Liver (tissue), 3 donors: ENCODE measurements around the gene FAM13C.

ENCODE experiments used
- FOXA2 ChIP-seq: IDR thresholded peaks from 2 replicates; pipeline ENCODE4 v1.6.1; 2016; ENCODE audit warnings: antibody characterized with exemption
- GABPA ChIP-seq, 2 donors: IDR thresholded peaks in 1 of 2; conservative IDR thresholded peaks in 1 of 2; 2 replicates each; pipeline ENCODE4 v1.6.1; 2016; ENCODE audit warnings: antibody characterized with exemption in 2 of 2, mild to moderate bottlenecking in 1 of 2, moderate library complexity in 1 of 2
- RAD21 ChIP-seq, 2 donors: IDR thresholded peaks; 2 replicates each; pipeline ENCODE4 v1.6.1; 2016; ENCODE audit warnings: antibody characterized with exemption in 2 of 2, mild to moderate bottlenecking in 2 of 2
- RXRA ChIP-seq, 2 donors: IDR thresholded peaks; 2 replicates each; pipeline ENCODE4 v1.6.1; 2017 to 2018; ENCODE audit warnings: antibody characterized with exemption in 2 of 2, mild to moderate bottlenecking in 1 of 2
- YY1 ChIP-seq: IDR thresholded peaks from 2 replicates; pipeline ENCODE4 v1.6.1; 2016; ENCODE audit warnings: antibody characterized with exemption, mild to moderate bottlenecking
- TF ChIP-seq, protein P1 (sequence below): fragments of 150-350 bp; IDR thresholded peaks from 2 replicates; pipeline ENCODE4 v1.5.1; 2017; ENCODE audit warnings: improper control_type of control experiment, low read depth, low read length; ENCODE audit not compliant: missing input control
- TF ChIP-seq, protein P2 (sequence below): IDR thresholded peaks from 2 replicates; pipeline ENCODE4 v1.6.1; 2016; ENCODE audit warnings: antibody characterized with exemption
- TF ChIP-seq, protein P3 (sequence below): IDR thresholded peaks from 2 replicates; pipeline ENCODE4 v1.6.1; 2016; ENCODE audit warnings: antibody characterized with exemption, mild to moderate bottlenecking
- donor health status: healthy.
- donor health status: healthy.

DNA sequence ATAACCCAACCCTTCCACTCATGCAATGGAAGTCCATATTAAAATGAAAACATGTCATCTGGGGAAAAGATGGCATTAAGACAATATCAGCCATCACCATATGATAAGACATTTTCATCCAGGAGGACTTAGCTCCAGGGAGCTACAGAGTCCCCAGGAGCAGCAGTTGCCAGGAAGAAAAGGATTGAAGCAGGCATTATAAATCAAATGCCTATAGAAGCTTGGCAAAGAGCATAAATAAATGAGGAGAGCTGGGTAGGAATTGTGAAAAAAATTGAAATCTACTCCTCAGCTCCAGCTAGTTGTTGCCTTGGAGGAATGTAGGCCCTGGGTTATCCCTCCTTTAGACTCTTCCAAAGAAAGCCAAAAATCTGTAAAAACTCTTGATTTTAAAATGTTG lies 42.5 kb downstream of the FAM13C start:
- TF ChIP-seq, protein P1, sequence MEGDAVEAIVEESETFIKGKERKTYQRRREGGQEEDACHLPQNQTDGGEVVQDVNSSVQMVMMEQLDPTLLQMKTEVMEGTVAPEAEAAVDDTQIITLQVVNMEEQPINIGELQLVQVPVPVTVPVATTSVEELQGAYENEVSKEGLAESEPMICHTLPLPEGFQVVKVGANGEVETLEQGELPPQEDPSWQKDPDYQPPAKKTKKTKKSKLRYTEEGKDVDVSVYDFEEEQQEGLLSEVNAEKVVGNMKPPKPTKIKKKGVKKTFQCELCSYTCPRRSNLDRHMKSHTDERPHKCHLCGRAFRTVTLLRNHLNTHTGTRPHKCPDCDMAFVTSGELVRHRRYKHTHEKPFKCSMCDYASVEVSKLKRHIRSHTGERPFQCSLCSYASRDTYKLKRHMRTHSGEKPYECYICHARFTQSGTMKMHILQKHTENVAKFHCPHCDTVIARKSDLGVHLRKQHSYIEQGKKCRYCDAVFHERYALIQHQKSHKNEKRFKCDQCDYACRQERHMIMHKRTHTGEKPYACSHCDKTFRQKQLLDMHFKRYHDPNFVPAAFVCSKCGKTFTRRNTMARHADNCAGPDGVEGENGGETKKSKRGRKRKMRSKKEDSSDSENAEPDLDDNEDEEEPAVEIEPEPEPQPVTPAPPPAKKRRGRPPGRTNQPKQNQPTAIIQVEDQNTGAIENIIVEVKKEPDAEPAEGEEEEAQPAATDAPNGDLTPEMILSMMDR: no peak
- TF ChIP-seq YY1 (no peak), GABPA (IDR thresholded peaks at IDR 0.05 in 1 of 2, conservative IDR thresholded peaks at IDR 0.05 in 1 of 2) (no peak), RXRA (IDR thresholded peaks at IDR 0.05) (no peak), FOXA2 (no peak), RAD21 (IDR thresholded peaks at IDR 0.05) (no peak)
- TF ChIP-seq, protein P2, sequence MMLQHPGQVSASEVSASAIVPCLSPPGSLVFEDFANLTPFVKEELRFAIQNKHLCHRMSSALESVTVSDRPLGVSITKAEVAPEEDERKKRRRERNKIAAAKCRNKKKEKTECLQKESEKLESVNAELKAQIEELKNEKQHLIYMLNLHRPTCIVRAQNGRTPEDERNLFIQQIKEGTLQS: no peak
- TF ChIP-seq, protein P3, sequence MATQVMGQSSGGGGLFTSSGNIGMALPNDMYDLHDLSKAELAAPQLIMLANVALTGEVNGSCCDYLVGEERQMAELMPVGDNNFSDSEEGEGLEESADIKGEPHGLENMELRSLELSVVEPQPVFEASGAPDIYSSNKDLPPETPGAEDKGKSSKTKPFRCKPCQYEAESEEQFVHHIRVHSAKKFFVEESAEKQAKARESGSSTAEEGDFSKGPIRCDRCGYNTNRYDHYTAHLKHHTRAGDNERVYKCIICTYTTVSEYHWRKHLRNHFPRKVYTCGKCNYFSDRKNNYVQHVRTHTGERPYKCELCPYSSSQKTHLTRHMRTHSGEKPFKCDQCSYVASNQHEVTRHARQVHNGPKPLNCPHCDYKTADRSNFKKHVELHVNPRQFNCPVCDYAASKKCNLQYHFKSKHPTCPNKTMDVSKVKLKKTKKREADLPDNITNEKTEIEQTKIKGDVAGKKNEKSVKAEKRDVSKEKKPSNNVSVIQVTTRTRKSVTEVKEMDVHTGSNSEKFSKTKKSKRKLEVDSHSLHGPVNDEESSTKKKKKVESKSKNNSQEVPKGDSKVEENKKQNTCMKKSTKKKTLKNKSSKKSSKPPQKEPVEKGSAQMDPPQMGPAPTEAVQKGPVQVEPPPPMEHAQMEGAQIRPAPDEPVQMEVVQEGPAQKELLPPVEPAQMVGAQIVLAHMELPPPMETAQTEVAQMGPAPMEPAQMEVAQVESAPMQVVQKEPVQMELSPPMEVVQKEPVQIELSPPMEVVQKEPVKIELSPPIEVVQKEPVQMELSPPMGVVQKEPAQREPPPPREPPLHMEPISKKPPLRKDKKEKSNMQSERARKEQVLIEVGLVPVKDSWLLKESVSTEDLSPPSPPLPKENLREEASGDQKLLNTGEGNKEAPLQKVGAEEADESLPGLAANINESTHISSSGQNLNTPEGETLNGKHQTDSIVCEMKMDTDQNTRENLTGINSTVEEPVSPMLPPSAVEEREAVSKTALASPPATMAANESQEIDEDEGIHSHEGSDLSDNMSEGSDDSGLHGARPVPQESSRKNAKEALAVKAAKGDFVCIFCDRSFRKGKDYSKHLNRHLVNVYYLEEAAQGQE: no peak
